GM04503 (cell line): ENCODE results near the gene COX19.
"Not testable (repeated sequence)": the region's sequence is repeated elsewhere in the genome, so short reads cannot be mapped to it uniquely, and the experiment has no call there.

ENCODE experiments used
- DNase-seq: peaks from one replicate; pipeline ENCODE4 v3.0.0-alpha.2; 2012; ENCODE audit warnings: low read depth

COX19 gene

DNA sequence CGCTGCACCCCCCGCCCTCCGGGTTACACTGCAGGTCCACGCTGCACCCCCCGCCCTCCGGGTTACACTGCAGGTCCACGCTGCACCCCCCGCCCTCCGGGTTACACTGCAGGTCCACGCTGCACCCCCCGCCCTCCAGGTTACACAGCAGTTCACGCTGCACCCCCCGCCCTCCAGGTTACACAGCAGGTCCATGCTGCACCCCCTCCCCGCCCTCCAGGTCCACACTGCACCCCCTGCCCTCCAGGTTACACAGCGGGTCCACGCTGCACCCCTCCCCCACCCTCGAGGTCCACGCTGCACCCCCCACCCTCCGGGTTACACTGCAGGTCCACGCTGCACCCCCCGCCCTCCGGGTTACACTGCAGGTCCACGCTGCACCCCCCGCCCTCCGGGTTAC, 51.3 kb downstream of the COX19 start:
- DNase-seq, result not testable (repeated sequence)

DNA sequence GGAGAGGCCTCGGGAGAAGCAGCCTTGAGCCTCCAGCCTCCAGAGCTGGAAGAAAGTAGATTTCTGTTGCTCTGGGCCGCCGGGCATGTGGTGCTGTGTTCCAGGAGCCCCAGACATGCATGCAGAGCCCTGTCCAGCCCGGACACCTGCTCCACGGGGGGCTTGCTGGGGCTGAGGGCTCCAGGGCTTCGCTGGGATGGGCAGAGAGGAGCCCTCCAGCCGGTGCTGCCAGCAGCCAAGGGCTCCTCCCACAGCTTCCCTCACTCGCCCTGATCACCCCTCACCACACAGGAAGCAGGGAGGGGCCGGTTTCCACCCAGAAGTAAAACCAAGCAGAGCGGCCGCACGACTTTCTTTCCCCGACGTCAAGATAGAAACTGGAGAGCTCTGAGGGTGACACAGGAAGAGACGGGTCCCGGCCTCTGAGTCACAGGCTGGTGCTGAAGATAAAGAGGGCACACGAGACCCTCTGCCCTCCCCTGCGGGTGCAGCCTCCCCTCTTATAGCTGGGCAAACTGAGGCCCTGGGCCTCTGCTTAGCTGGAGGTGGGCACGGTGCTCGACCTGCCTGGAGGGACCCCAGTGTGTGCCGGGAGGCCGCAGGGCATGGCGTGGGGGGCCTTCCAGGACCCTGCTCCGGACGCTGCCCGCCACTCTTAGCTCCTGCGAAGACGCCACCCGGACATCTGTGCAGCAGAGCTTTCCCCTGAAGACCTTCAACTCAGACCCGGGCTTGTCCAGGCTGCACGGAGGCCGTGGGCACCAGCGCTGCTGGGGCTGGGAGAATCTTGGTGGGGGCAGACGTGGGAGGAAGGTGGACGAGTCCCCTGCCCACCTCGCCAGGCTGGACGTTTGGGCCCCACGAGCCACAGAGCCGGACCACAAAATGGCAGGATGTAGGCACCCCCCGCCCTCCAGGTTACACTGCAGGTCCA, 52.0 kb downstream of the COX19 start:
- no peak for DNase-seq

DNA sequence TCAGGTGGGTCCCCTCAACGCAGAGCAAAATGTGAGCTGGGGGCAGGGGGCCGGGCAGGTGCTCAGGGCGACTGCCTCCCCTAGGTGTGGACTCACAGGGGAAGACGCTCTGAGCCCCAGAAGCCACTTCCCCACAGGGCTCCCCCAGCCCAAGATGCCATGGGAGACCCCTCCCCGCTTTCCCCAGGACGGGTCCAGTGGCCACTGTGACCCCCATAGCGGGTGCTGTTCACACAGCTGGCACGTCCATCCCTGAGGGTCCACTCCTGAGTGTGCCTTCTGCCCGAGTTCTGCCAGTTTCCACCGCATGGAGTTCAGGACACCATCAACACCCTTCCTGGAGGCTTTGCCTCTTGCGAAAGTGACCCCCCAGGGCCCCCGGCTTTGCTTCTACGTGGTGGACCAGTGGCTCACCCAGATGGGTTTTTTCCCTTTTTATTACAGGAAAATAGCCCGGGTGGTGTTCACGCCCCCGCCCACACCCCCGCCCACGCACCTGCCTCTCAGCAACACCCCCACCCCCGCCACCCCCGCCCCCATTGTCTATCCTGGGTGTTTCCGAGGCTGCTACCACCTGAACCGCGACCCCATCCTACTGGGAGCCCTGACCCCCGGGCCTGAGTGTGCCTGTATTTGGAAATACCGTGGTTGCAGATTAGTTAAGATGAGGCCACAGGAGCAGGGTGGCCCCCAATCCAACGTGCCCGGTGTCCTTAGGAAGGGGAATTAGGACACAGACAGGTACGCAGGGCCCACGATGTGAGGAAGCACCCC, 52.8 kb downstream of the COX19 start:
- DNase-seq, result no peak

DNA sequence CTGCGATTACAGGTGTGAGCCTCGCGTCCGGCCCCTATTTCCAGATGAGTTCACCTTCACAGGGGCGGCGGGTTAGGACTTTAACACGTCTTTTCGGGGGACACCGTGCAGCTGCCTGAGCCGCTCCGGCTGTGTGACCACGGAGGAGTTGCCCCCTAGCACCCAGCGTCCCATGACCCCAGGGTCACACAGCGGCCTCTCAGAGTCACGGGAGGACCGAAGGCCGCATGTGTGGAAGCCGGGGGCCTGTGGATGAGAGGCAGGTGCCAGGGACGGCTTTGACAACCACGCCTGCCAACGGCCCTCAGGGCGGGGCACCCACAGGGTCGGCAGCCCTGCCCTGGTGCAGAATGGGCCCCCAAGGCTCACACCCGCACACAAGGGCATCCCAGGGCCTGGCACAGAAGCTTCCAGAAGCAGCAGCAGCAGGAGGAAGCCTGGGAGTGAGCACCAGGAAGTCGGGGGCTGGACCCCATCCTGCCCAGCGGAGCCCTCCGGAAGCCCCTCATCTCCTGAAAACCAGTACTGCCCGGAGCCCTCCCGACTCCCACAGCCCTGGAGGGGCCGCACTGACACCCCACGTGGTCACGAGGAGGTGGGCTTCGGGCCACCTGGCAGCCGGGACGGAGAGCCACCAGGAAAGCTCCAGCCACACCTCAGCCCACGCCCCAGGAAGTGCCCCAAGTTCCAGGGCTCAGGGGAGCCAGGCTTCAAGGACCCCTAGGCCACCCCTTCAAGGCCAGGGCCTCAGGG, 53.6 kb downstream of the COX19 start:
- no peak for DNase-seq

DNA sequence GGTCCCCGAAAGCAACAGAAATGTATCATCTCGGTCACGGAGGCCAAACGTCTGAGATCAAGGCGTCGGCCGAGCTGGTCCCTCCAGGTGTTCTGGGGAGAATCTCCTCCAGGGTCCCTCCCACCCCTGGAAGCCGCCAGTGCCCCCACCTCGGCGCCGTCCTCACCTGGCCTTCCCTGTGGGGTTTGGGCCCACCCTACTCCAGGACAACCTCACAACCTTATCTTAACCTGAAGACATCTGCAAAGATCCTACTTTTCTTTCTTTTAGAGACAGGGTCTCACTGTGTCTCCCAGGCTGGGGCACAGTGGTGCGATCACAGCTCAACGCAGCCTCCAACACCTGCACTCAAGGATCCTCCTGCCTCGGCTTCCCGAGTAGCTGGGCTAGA, 54.3 kb downstream of the COX19 start:
- DNase-seq, result no peak

DNA sequence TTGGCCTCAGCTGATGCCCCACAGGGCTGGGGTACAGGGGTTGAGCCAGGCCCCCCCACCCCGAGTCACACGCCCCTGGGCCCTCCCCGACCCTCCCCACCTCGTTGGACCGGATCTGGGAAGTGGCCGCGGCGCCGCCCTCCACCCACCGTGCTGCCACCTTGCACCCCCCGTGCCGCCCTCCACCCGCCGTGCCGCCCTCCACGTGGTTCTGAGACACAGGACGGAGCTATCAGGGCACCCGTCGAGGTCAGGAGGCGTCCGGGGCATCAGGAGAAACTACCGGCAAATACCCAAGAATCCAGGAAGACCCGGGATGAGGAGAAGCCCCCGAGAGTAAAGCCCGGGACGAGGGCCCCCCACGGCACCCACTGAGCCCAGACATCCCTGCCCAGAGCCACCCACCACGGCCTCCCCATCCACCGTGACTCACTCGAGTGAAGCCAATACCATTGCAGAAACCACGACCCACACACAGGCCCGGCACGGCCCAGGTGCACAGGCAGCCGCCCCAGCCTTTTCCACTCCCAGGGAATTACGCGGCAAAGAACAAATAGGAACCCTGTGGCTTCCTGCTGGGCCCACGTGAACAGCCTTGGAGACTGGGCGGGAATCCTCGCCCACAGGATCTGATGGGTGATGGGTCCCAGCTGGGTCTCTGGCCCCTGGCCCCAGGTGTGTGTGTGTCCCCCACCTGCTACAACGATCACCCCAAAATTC, 54.8 kb downstream of the COX19 start:
- no peak for DNase-seq

DNA sequence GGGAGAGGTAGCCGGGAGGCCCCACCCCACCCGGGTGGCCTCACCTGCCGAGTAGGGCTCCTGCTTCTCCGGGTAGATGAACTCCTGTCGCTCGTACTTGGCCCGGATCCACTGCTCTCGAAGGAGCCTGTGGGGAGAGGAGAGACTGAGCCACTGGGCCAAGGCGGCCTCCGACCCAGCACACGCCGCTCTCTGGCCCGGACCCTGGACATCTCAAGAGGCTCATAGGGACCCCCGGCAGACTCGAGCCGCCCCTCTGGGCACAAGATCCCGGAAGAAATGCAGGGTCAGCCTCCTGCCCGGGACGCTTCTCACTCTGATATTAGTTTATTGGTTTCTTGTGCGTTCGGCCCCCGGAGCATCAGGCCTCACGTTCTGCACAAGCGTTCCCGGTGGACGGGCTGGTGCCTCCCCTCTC, 55.4 kb downstream of the COX19 start:
- no peak for DNase-seq

DNA sequence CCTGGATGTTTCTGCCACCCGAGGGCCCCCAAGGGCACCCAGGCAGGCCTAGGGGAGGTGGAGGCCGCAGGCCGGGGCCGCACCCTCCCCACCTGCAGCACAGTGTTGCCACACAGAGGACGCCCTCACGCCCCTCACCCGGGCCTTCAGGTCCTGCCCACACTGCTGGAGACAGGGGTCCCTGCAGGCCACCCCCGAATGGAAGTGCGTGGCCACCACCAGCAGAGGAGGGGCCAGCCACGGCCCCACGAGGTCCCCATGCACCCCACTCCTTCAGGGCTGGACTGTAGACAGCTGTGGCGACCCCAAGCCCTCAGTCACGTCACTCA, 56.3 kb downstream of the COX19 start:
- DNase-seq, result no peak

DNA sequence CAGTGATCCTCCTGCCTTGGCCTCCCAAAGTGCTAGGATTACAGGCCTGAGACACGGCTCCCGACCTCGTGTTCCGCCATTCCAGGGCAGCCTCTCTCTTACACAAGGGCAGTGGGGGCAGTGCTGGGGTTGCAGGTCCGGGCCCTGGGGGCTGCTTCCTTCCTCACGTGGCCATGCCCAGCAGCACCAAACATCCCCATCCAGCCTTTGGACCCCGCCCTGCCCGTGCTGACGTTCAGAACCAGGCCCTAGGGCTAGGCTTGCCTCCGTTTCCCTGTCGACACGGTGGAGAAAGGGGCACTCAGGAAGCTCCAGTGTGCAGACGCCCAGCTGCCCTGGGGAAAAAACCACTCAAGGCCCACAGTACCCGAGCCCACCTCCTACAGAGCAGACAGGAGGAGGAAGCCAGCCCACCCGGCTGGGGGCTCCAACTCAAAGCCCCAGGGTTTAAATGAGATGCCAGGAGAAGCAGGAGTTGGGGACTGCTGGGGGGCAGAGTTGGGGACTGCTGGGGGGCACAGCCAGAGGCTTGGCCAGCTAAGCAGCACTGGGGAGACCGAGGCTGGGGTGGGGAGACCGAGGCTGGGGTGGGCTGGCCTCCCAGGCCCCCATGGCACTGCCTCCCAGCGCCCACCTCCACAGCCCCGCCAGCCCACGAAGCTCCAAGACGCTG, 56.8 kb downstream of the COX19 start:
- no peak for DNase-seq

DNA sequence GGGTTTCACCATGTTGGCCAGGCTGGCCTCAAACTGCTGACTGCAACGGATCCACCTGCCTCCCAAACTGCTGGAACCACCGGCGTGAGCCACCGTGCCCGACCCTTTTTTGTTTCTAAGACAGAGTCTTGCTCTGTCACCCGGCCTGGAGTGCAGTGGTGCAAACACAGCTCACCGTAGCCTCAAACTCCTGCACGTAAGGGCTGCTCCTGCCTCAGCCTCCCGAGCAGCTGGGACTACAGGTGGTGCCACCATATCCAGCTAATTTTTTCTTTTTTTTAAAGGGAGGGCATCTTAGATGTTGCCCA, 57.3 kb downstream of the COX19 start:
- no peak for DNase-seq

DNA sequence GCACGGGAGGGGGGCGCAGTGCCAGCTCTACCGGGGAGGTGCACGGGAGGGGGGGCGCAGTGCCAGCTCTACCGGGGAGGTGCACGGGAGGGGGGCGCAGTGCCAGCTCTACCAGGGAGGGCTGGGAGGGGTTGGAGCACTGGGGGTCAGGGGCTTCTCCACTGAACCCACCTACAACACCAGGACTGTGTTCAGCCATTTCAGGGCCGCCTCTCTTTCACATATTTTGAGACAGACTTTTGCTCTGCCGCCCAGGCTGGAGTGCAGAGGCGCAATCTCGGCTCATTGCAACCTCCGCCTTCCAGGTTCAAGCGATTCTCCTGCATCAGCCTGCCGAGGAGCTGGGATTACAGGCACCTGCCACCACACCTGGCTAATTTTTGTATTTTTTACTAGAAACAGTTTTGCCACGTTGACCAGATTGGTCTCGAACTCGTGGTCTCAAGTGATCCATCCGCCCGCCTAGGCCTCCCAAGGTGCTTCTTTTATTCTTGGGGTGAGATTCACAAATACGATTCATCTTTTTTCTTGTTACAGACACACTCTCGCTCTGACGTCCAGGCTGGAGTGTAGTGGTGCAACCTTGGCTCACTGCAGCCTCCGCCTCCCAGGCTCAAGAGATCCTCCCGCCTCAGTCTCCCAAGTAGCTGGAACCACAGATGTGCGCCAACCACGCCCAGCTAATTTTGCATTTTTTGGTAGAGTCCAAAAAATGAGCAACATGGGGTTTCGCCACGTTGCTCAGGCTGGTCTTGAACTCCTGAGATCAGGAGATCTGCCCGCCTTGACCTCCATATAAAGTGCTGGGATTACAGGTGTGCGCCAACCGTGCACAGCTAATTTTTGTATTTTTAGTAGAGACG, 57.9 kb downstream of the COX19 start:
- no peak for DNase-seq

DNA sequence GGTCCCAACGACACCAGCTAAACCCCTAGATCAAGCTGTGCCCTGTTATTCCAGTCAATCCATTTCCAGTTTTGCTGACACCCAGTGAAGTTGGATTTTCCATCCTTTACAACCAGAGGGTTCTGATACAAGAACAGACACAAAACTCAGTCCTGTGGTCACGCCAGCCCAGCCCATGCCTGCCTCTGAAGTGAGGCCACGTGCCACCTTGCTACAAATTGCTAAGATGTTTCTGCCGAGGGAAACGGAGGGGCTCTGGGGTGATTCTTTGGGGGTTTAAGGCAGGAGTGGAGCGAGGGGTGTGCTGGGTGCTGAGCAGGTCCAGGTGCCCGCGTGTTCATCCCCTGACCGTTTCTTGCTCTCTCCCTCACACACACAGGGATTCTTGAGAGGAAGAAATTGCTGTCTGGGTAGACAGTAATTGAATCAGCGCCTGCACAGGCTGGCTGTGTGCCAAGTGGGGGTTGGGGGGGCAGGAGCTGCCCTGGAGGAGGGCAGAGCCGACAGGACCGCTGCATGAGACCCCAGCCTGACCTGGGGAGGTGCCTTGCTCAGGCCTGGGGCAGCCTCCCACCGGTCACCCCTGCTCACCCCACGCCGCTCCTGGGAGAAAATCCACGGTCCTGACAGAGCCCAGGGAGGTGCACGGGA, 58.9 kb downstream of the COX19 start:
- DNase-seq, result no peak
